Mesenchymal stem cell (in vitro differentiated cells and primary cell): Measurements from ENCODE around the gene TMEM214.

Experiments
- DNase-seq: peaks from one replicate; pipeline ENCODE4 v3.0.0-alpha.2; 2013
- H2AFZ ChIP-seq: one replicate; pipeline ENCODE4 v1.6.1; 2013; ENCODE audit warnings: low read depth, mild to moderate bottlenecking, control low read depth, inconsistent platforms, low read length, moderate library complexity
- H2AK5ac ChIP-seq: 2 replicates; pipeline ENCODE4 v1.6.1; 2013; ENCODE audit warnings: low read length, moderate library complexity, mild to moderate bottlenecking, inconsistent platforms; ENCODE audit not compliant: severe bottlenecking
- H2BK120ac ChIP-seq: one replicate; pipeline ENCODE4 v1.6.1; 2013; ENCODE audit warnings: low read depth, mild to moderate bottlenecking, inconsistent platforms, low read length, moderate library complexity
- H2BK12ac ChIP-seq, 2 experiments: one replicate each; pipeline ENCODE4 v1.6.1; 2013; ENCODE audit warnings: inconsistent platforms in 2 of 2, low read length in 2 of 2, mild to moderate bottlenecking in 2 of 2, moderate library complexity in 2 of 2, control low read depth in 1 of 2
- H2BK15ac ChIP-seq: one replicate; pipeline ENCODE4 v1.6.1; 2013; ENCODE audit warnings: mild to moderate bottlenecking, low read depth, inconsistent platforms; ENCODE audit not compliant: poor library complexity, severe bottlenecking
- H2BK5ac ChIP-seq: 2 replicates; pipeline ENCODE4 v1.6.1; 2013; ENCODE audit warnings: low read depth, mild to moderate bottlenecking, low read length, control low read depth, inconsistent platforms; ENCODE audit not compliant: poor library complexity, severe bottlenecking
- H3K14ac ChIP-seq, 2 experiments: one replicate each; pipeline ENCODE4 v1.6.1; 2013; ENCODE audit warnings: inconsistent platforms in 2 of 2, low read length in 2 of 2, control low read depth in 1 of 2, mild to moderate bottlenecking in 1 of 2, moderate library complexity in 1 of 2
- H3K18ac ChIP-seq, 2 experiments: one replicate each; pipeline ENCODE4 v1.6.1; 2013; ENCODE audit warnings: inconsistent platforms in 2 of 2, low read length in 2 of 2, control low read depth in 1 of 2, low read depth in 1 of 2, mild to moderate bottlenecking in 1 of 2
- H3K23ac ChIP-seq, 2 experiments: one replicate each; pipeline ENCODE4 v1.6.1; 2013; ENCODE audit warnings: inconsistent platforms in 2 of 2, low read length in 2 of 2, mild to moderate bottlenecking in 2 of 2, moderate library complexity in 2 of 2, control low read depth in 1 of 2
- H3K27ac ChIP-seq: 2 replicates; pipeline ENCODE4 v1.5.1; 2013; ENCODE audit warnings: mild to moderate bottlenecking, moderate library complexity, low read length, control low read depth, inconsistent platforms; ENCODE audit not compliant: poor library complexity, severe bottlenecking
- H3K27me3 ChIP-seq, 2 experiments: 2 replicates each; pipeline versions ENCODE4 v1.6.1 to v1.7.0; 2013; ENCODE audit warnings: low read length in 2 of 2, mild to moderate bottlenecking in 2 of 2, moderate library complexity in 2 of 2, control low read depth in 1 of 2, inconsistent platforms in 1 of 2; ENCODE audit not compliant: control insufficient read depth in 1 of 2, insufficient read depth in 1 of 2
- H3K36me3 ChIP-seq, 2 experiments: 2 replicates each; pipeline versions ENCODE4 v1.6.1 to v1.7.0; 2013; ENCODE audit warnings: low read length in 2 of 2, control low read depth in 1 of 2, inconsistent platforms in 1 of 2, low read depth in 1 of 2, mild to moderate bottlenecking in 1 of 2; ENCODE audit not compliant: insufficient read depth in 2 of 2, control insufficient read depth in 1 of 2
- H3K4ac ChIP-seq, 2 experiments: one replicate each; pipeline ENCODE4 v1.6.1; 2013; ENCODE audit warnings: inconsistent platforms in 2 of 2, low read length in 2 of 2, mild to moderate bottlenecking in 2 of 2, moderate library complexity in 2 of 2, control low read depth in 1 of 2, low read depth in 1 of 2
- H3K4me1 ChIP-seq: 2 replicates; pipeline ENCODE4 v1.6.1; 2013; ENCODE audit warnings: low read depth, low read length, control low read depth; ENCODE audit not compliant: control insufficient read depth, insufficient read depth
- H3K4me2 ChIP-seq: 2 replicates; pipeline ENCODE4 v1.6.1; 2013; ENCODE audit warnings: low read length, mild to moderate bottlenecking, inconsistent platforms; ENCODE audit not compliant: poor library complexity, severe bottlenecking
- H3K4me3 ChIP-seq, 2 experiments: 2 replicates each; pipeline versions ENCODE4 v1.5.1 to v1.7.0; 2013; ENCODE audit warnings: low read length in 2 of 2, mild to moderate bottlenecking in 2 of 2, control low read depth in 1 of 2, low read depth in 1 of 2; ENCODE audit not compliant: insufficient read depth in 1 of 2
- H3K79me1 ChIP-seq: replicated peaks from 2 replicates; pipeline ENCODE4 v1.6.1; 2013; ENCODE audit warnings: mild to moderate bottlenecking, control low read depth, low read length, inconsistent platforms; ENCODE audit not compliant: poor library complexity, severe bottlenecking
- H3K9ac ChIP-seq: 2 replicates; pipeline ENCODE4 v1.7.0; 2013; ENCODE audit warnings: mild to moderate bottlenecking, low read length, moderate library complexity
- H3K9me3 ChIP-seq: 2 replicates; pipeline ENCODE4 v1.7.0; 2013; ENCODE audit warnings: mild to moderate bottlenecking, low read length; ENCODE audit not compliant: control insufficient read depth
- H4K8ac ChIP-seq: one replicate; pipeline ENCODE4 v1.6.1; 2013; ENCODE audit warnings: inconsistent platforms, mild to moderate bottlenecking, low read length, moderate library complexity
- H4K91ac ChIP-seq: one replicate; pipeline ENCODE4 v1.6.1; 2013; ENCODE audit warnings: mild to moderate bottlenecking, low read length, inconsistent platforms
- WGBS: methylation state at CpG from one replicate; pipeline ENCODE4 v1.1.7; 2013; ENCODE audit warnings: mixed read lengths; 5-methylcytosine and 5-hydroxymethylcytosine counted together

Gene TMEM214

DNA sequence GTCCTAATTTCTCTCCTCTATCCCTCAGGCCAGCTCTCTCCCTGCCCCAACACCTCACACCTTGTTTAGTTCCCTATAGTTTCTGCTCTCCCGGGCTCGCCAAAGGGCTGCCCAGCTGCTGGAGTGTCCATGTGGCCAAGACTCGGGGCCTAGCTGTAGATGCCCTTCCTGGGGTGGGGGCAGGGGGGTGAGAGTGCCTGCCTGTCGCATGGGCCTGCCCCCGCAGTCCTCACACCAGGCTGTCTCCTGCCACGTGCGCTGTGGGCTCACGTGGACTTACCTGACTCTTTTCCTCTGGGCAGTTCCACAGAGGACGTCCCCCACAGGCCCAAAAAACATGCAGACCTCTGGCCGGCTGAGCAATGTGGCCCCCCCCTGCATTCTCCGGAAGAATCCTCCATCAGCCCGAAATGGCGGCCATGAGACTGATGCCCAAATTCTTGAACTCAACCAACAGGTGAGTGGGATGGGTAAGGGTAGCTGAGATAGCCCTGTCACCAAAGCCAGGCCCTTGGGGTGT is 7.4 kb upstream of the TMEM214 start:
- Histone ChIP-seq H2BK5ac (no peak overlapping the region), H3K9ac (no peak overlapping the region), H2AFZ (no peak overlapping the region), H4K91ac (no peak overlapping the region), H2BK15ac (no peak overlapping the region), H2AK5ac (no peak overlapping the region), H4K8ac (no peak overlapping the region), H3K23ac (no peak overlapping the region), H3K14ac (no peak overlapping the region), H3K36me3 (peaks cover 50 to 75% of the 10 kb centered on the region in 2 experiments), H3K27ac (no peak overlapping the region), H3K18ac (no peak overlapping the region), H3K27me3 (no peaks in the 10 kb centered on the region), H3K4me3 (no peak overlapping the region), H3K4me1 (peaks cover 11% of the 10 kb centered on the region), H3K9me3 (no peaks in the 10 kb centered on the region), H2BK120ac (no peak overlapping the region), H2BK12ac (no peak overlapping the region), H3K4me2 (no peak overlapping the region), H3K4ac (no peak overlapping the region), H3K79me1 (peaks cover 34% of the 10 kb centered on the region)
- 96% methylated on average over 13 of the region's 13 CpGs for WGBS
- no peak for DNase-seq

- Histone ChIP-seq H2AFZ (no peak overlapping the region), H3K18ac (no peak overlapping the region), H3K27ac (no peak overlapping the region), H3K4me3 (no peak overlapping the region), H2BK15ac (no peak overlapping the region), H2BK5ac (no peak overlapping the region), H3K9me3 (no peaks in the 10 kb centered on the region), H3K4me2 (no peak overlapping the region), H3K79me1 (peaks cover 35% of the 10 kb centered on the region), H2BK120ac (no peak overlapping the region), H3K4ac (no peak overlapping the region), H3K14ac (no peak overlapping the region), H2BK12ac (no peak overlapping the region), H2AK5ac (no peak overlapping the region), H4K91ac (no peak overlapping the region), H3K9ac (no peak overlapping the region), H4K8ac (no peak overlapping the region), H3K4me1 (peaks cover 12% of the 10 kb centered on the region), H3K36me3 (peaks cover 50 to 83% of the 10 kb centered on the region in 2 experiments), H3K27me3 (no peaks in the 10 kb centered on the region), H3K23ac (no peak overlapping the region)
- no peak for DNase-seq
- 96% methylated on average over 23 of the region's 24 CpGs for WGBS
Observed at GRCh38 chr2:27025861-27026851, 6.6 kb upstream of the TMEM214 start.

- H2BK120ac ChIP-seq = no peak overlapping the region
- peaks cover 9% of the 10 kb centered on the region for H3K4me1 ChIP-seq
- H2AFZ ChIP-seq = no peak overlapping the region
- H3K9ac ChIP-seq = no peak overlapping the region
- no peak overlapping the region for H3K4ac ChIP-seq
- H3K79me1 ChIP-seq = peaks cover 42% of the 10 kb centered on the region
- no peak overlapping the region for H3K14ac ChIP-seq
- H2BK15ac ChIP-seq = no peak overlapping the region
- H3K23ac ChIP-seq = no peak overlapping the region
- no peak overlapping the region for H4K8ac ChIP-seq
- WGBS = 93% methylated on average over 10 of the region's 10 CpGs
- no peaks in the 10 kb centered on the region for H3K9me3 ChIP-seq
- no peak overlapping the region for H2BK12ac ChIP-seq
- no peak overlapping the region for H2BK5ac ChIP-seq
- H3K4me2 ChIP-seq = no peak overlapping the region
- no peak overlapping the region for H4K91ac ChIP-seq
- H3K27ac ChIP-seq = no peak overlapping the region
- DNase-seq = no peak
- no peak overlapping the region for H2AK5ac ChIP-seq
- peaks cover 50 to 82% of the 10 kb centered on the region in 2 experiments for H3K36me3 ChIP-seq
- H3K27me3 ChIP-seq = no peaks in the 10 kb centered on the region
- no peak overlapping the region for H3K4me3 ChIP-seq
- H3K18ac ChIP-seq = no peak overlapping the region
Observed at GRCh38 chr2:27027211-27027651, 5.5 kb upstream of the TMEM214 start.

GRCh38 chr2:27029051-27029450 is 3.7 kb upstream of the TMEM214 start:
- H4K8ac ChIP-seq = no peak overlapping the region
- no peak overlapping the region for H3K18ac ChIP-seq
- WGBS = 97% methylated on average over 2 of the region's 2 CpGs
- no peak overlapping the region for H2AK5ac ChIP-seq
- H3K27ac ChIP-seq = no peak overlapping the region
- H3K14ac ChIP-seq = no peak overlapping the region
- DNase-seq = no peak
- peaks cover 42% of the 10 kb centered on the region for H3K79me1 ChIP-seq
- H3K4ac ChIP-seq = no peak overlapping the region
- no peak overlapping the region for H3K4me3 ChIP-seq
- H2BK15ac ChIP-seq = no peak overlapping the region
- no peaks in the 10 kb centered on the region for H3K27me3 ChIP-seq
- no peak overlapping the region for H3K23ac ChIP-seq
- H2BK5ac ChIP-seq = no peak overlapping the region
- H2AFZ ChIP-seq = no peak overlapping the region
- H2BK120ac ChIP-seq = no peak overlapping the region
- no peak overlapping the region for H4K91ac ChIP-seq
- no peak overlapping the region for H3K4me2 ChIP-seq
- H3K4me1 ChIP-seq = peaks cover 13% of the 10 kb centered on the region
- peaks cover 41 to 64% of the 10 kb centered on the region in 2 experiments for H3K36me3 ChIP-seq
- no peak overlapping the region for H3K9ac ChIP-seq
- H2BK12ac ChIP-seq = no peak overlapping the region
- H3K9me3 ChIP-seq = no peaks in the 10 kb centered on the region
